Measurements from ENCODE around the gene ARID3C.
A peak's percentile ranks its signal among the peaks of the same experiment; 100 is the strongest.

Gene ARID3C

DNA sequence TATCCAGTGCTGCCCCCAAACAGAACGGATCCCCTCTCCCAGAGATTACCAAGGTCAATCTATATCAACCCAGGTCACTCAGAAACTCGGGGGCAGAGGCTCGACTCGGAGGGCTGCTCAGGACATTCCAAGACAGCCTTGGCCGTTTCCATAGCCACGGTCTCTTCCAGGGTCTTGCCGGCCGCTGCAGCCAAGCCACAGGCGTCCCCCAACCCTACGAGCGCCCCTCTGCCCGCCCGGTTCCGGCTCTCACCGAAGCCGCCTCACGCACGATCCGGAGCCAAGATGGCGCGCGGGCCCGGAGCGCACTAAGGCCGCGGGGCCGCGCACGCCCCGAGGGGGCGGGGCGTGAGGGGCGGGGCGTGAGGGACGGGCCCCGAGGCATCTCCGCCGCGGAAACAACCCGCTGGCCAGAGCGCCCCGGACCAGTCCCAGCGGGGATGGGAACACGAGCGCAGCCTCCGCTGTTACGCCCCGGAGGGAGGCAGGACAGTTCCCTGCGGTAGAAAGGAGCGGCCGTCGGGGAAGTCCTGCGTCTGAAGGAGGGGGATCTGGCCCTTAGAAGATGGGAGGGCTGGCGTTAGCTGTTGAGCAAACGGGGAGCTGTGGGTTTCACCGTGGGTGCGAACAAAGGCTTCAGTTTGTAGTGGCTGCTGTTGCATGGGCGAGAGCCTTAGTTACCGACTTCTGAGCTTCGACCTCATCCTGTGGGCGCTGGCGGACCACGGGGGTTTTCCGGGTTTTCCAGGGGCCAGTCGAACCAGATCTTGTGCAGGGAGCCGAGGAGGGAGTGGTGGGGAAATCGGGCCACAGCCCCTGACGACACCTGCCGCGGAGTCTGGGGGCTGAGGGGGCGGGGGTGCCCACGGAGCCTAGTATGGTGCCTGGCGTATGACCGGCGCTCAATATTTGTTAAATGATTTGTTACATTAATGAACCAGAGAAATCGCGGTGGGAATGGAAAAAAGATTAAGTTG is 16.8 kb downstream of the ARID3C start, which contains the start of gene RPP25L (continued):
- TF ChIP-seq ZFHX2 (tag by site-specific recombination; conservative IDR thresholded peaks at IDR 0.05) (peak; percentile 63), TCF7L2 (IDR thresholded peaks at IDR 0.05; ENCODE audit: borderline replicate concordance, low read depth, low read length) (no peak), ZNF843 (tag by site-specific recombination; IDR thresholded peaks at IDR 0.05) (no peak), ZNF677 (tag by site-specific recombination; IDR thresholded peaks at IDR 0.05) (no peak), ZNF560 (tag by site-specific recombination; IDR thresholded peaks at IDR 0.05; ENCODE audit: borderline replicate concordance) (no peak), IKZF3 (tag by site-specific recombination; IDR thresholded peaks at IDR 0.05) (no peak), ZNF202 (tag by site-specific recombination; IDR thresholded peaks at IDR 0.05; ENCODE audit: borderline replicate concordance) (no peak), ZNF48 (tag by site-specific recombination; IDR thresholded peaks at IDR 0.05) (no peak), SP3 (tag by site-specific recombination; IDR thresholded peaks at IDR 0.05) (peak; percentile 65), ZNF488 (tag by site-specific recombination; IDR thresholded peaks at IDR 0.05) (no peak), BCL11A (tag by site-specific recombination; IDR thresholded peaks at IDR 0.05; ENCODE audit: low read depth) (0 out of 2 replicates have a peak, but pooled peaks have one; percentile 21), AEBP2 (tag by site-specific recombination; IDR thresholded peaks at IDR 0.05; ENCODE audit: borderline replicate concordance) (no peak), ZNF132 (tag by site-specific recombination; IDR thresholded peaks at IDR 0.05; ENCODE audit: borderline replicate concordance) (no peak), ZNF785 (tag by site-specific recombination; IDR thresholded peaks at IDR 0.05) (no peak), ZNF155 (tag by site-specific recombination; IDR thresholded peaks at IDR 0.05) (no peak), BCL11B (tag by site-specific recombination; IDR thresholded peaks at IDR 0.05; ENCODE audit: low read depth) (no peak), ZNF292 (tag by site-specific recombination; IDR thresholded peaks at IDR 0.05; ENCODE audit: borderline replicate concordance, low read depth) (no peak), ZNF76 (tag by site-specific recombination; IDR thresholded peaks at IDR 0.05; ENCODE audit: borderline replicate concordance, low read depth) (no peak), WT1 (tag by site-specific recombination; IDR thresholded peaks at IDR 0.05) (no peak), ZNF768 (tag by site-specific recombination; IDR thresholded peaks at IDR 0.05) (no peak), ZNF501 (tag by site-specific recombination; IDR thresholded peaks at IDR 0.05) (no peak), ZNF280C (tag by site-specific recombination; IDR thresholded peaks at IDR 0.05) (no peak), ZNF514 (tag by site-specific recombination; IDR thresholded peaks at IDR 0.05) (no peak)
- TF ChIP-seq, protein P1, sequence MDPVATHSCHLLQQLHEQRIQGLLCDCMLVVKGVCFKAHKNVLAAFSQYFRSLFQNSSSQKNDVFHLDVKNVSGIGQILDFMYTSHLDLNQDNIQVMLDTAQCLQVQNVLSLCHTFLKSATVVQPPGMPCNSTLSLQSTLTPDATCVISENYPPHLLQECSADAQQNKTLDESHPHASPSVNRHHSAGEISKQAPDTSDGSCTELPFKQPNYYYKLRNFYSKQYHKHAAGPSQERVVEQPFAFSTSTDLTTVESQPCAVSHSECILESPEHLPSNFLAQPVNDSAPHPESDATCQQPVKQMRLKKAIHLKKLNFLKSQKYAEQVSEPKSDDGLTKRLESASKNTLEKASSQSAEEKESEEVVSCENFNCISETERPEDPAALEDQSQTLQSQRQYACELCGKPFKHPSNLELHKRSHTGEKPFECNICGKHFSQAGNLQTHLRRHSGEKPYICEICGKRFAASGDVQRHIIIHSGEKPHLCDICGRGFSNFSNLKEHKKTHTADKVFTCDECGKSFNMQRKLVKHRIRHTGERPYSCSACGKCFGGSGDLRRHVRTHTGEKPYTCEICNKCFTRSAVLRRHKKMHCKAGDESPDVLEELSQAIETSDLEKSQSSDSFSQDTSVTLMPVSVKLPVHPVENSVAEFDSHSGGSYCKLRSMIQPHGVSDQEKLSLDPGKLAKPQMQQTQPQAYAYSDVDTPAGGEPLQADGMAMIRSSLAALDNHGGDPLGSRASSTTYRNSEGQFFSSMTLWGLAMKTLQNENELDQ (tag by site-specific recombination; IDR thresholded peaks at IDR 0.05; ENCODE audit: low read depth), result no peak
- TF ChIP-seq, protein P2, sequence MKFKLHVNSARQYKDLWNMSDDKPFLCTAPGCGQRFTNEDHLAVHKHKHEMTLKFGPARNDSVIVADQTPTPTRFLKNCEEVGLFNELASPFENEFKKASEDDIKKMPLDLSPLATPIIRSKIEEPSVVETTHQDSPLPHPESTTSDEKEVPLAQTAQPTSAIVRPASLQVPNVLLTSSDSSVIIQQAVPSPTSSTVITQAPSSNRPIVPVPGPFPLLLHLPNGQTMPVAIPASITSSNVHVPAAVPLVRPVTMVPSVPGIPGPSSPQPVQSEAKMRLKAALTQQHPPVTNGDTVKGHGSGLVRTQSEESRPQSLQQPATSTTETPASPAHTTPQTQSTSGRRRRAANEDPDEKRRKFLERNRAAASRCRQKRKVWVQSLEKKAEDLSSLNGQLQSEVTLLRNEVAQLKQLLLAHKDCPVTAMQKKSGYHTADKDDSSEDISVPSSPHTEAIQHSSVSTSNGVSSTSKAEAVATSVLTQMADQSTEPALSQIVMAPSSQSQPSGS (tag by site-specific recombination; IDR thresholded peaks at IDR 0.05; ENCODE audit: low read depth), result no peak
- TF ChIP-seq, protein P3, sequence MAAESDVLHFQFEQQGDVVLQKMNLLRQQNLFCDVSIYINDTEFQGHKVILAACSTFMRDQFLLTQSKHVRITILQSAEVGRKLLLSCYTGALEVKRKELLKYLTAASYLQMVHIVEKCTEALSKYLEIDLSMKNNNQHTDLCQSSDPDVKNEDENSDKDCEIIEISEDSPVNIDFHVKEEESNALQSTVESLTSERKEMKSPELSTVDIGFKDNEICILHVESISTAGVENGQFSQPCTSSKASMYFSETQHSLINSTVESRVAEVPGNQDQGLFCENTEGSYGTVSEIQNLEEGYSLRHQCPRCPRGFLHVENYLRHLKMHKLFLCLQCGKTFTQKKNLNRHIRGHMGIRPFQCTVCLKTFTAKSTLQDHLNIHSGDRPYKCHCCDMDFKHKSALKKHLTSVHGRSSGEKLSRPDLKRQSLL (tag by site-specific recombination; IDR thresholded peaks at IDR 0.05), result no peak
- TF ChIP-seq, protein P4, sequence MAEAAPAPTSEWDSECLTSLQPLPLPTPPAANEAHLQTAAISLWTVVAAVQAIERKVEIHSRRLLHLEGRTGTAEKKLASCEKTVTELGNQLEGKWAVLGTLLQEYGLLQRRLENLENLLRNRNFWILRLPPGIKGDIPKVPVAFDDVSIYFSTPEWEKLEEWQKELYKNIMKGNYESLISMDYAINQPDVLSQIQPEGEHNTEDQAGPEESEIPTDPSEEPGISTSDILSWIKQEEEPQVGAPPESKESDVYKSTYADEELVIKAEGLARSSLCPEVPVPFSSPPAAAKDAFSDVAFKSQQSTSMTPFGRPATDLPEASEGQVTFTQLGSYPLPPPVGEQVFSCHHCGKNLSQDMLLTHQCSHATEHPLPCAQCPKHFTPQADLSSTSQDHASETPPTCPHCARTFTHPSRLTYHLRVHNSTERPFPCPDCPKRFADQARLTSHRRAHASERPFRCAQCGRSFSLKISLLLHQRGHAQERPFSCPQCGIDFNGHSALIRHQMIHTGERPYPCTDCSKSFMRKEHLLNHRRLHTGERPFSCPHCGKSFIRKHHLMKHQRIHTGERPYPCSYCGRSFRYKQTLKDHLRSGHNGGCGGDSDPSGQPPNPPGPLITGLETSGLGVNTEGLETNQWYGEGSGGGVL (tag by site-specific recombination; IDR thresholded peaks at IDR 0.05), result peak; percentile 56
